CD4-positive, alpha-beta T cell treated with Interleukin-6 at 100 ng/mL for 8 hours (primary cell): ENCODE measurements around the gene PAIP2.
"Not testable (repeated sequence)": the region's sequence is repeated elsewhere in the genome, so short reads cannot be mapped to it uniquely, and the experiment has no call there.

Experiments
- DNase-seq: peaks from one replicate; pipeline ENCODE4 v3.0.0-alpha.2; 2020; ENCODE audit warnings: mixed read lengths, low spot score

PAIP2 gene

DNA sequence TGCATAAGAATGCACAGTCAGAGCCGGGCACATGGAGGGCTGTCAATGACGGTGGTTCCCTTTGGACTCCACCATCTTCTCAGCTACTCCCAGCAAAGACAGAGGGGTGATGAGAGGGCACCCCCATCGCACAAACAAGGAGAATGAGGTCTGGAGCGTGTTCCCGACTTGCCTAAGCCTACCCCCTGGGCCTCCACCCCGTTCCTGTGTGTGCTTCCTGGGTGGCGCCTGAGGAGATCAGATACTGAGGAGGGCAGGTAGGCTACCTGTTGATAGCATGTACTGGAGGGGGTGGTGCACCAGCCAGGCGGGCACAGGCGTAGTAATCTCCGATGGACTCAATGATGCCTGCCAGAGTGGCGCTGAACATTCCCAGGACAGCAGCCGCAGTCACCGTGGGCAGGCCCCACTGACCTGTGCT lies 37.3 kb downstream of the PAIP2 start:
- DNase-seq: no peak

DNA sequence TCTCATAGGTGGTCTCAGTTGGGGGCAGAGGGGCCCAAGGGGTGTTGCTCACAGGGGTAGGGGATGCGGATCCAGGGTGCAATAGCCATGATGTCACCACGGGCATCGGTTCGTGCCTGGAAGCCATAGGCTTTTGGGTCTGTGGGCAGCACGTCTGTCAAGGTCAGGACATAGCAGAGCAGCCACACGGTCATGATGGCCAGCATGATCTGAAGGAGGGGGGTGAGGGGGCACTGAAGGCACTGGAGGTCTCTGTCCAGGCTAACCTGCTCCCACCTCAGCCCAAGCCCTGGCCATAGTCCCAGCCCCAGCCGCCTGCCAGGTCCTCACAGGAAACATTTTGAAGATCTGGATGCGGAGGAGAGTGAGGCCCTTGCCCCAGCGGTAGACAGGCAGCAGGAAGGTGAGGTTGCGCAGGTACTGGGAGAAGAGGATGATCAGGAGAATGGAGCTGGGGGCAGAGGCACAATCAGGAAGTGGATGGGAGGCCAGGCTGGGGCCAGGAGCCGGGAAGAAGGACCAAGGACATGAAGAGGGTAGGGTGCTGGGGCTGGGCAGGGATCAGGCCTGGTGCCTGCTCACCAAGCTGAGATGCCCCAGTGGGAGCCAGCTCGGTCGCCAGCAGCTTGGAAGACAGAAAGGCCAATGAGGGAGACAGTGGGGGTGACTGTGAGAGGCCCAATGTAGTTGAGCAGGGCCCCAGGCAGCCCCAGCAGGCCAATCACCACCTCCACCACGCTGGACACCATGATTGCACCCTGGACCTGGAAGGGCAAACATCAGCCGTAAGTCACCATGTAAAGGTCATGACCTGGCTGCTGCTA lies 38.2 kb downstream of the PAIP2 start:
- no peak for DNase-seq

DNA sequence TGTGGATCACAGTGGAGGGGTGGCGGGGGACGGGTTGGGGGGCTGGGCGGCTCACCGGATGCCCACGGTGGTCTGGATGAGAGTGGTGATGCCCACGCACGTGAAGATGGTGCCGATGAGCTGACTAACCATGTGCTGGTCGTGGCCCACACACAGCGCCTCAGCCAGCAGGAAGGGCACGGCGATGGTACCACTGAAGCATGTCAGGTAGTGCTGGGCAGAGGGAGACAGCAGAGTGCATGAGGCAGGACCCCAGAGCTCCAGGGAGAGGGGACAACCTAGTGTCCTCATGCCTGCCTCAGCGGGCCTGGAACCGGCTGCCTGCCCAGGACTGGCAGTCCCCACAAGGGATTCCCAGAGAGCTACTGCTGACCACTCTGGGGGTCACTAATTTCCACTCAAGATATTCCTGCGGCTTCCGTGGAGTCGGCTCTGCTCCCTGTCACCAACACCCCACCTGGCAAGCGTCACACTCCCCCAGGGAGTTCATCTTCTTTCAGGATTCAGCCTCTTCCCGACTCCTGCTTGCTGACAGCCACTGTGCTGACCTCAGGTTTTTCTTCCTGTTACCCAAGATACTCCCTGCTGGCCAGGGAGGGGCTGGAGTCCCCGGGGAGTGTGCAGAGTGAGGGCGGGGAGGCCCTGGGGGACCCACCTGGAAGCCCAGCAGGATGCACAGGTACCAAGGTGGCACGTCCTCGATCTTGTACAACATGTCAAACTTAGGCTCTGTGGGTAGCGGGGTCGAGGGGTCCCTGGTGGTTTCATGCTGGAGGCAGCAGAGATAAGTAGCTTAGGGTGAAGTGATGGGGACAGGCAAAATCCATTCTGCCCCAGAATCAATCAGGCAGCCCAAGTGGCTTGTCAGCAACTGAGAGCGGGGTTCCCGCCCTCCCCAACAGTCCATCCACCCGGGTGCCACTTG lies 40.4 kb downstream of the PAIP2 start:
- DNase-seq: no peak

- no peak for DNase-seq
Observed at GRCh38 chr5:139382807-139383206, 41.2 kb downstream of the PAIP2 start.

GRCh38 chr5:139383275-139383992 lies 41.8 kb downstream of the PAIP2 start, which contains the start of gene SLC23A1:
SLC23A1 (minus strand) TSS chr5:139383297; CDS start chr5:139383253, 44 bp downstream.
- DNase-seq: no peak

GRCh38 chr5:139383993-139384590 lies 42.4 kb downstream of the PAIP2 start:
- no peak for DNase-seq

- DNase-seq: no peak
Observed at GRCh38 chr5:139384591-139385051, 43.0 kb downstream of the PAIP2 start.

GRCh38 chr5:139385061-139386049 lies 43.7 kb downstream of the PAIP2 start:
- peak; percentile 22 for DNase-seq

GRCh38 chr5:139386050-139386438 lies 44.4 kb downstream of the PAIP2 start:
- no peak for DNase-seq

GRCh38 chr5:139386956-139387355 lies 45.3 kb downstream of the PAIP2 start:
- not testable (repeated sequence) for DNase-seq

DNA sequence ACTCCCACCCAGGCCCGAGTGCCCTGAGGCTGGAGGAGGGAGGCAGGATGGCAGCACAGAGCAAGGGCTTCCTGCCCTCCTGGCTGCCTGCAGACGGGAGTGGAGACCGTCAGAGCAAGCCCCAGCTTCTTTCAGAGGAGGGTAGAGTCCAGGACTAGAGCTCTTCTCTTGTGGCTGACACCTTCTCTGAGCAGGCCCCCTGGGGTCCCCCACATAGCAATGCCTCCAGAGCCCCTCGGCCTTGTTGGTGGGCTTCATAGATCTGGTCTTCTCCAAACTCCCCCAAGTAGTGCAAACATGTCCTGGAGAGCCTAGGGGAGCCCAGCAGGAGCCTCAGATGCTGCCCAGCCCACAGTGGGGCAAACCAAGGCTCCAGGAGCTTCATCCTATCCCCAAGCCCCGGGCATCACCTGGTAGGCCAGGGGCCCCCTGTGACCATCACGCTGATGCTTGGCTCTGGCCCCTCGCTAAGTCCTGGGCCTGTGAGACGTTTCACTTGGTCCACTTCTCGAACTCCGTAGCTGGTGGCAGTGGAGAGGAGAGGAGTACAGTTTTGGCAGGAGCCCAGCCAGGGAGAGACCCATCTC lies 46.0 kb downstream of the PAIP2 start:
- DNase-seq: no peak

DNA sequence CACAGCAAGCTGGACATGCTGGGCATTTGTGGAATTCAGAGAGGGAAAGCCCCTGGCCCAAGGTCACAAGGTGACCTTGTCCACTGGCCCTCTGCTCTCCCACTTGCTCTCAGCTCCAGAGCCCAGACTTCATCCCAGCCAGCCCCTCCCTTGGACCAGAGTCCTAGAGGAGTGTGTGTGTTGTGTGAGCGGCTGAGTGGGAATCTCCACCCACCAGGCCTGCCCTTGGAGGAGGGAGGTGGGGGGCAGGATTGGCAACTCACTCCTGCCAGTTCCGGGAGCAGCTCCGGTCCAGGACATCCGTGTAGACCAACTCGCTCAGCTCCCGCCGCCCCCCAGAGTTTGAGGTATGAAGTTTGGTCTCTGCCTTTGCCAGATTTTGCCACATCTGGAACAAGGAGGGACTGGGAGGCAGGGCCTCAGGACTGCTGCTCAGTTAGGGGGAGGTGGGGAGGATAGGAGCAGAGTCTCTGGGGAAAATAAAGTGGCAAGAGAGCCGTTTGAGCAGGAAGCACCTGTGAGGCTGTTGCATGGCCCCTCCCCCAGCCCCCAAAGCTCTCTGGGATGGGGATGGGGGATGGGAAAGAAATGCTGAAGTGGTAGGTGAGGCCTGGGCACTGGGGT lies 46.7 kb downstream of the PAIP2 start:
- DNase-seq: no peak

DNA sequence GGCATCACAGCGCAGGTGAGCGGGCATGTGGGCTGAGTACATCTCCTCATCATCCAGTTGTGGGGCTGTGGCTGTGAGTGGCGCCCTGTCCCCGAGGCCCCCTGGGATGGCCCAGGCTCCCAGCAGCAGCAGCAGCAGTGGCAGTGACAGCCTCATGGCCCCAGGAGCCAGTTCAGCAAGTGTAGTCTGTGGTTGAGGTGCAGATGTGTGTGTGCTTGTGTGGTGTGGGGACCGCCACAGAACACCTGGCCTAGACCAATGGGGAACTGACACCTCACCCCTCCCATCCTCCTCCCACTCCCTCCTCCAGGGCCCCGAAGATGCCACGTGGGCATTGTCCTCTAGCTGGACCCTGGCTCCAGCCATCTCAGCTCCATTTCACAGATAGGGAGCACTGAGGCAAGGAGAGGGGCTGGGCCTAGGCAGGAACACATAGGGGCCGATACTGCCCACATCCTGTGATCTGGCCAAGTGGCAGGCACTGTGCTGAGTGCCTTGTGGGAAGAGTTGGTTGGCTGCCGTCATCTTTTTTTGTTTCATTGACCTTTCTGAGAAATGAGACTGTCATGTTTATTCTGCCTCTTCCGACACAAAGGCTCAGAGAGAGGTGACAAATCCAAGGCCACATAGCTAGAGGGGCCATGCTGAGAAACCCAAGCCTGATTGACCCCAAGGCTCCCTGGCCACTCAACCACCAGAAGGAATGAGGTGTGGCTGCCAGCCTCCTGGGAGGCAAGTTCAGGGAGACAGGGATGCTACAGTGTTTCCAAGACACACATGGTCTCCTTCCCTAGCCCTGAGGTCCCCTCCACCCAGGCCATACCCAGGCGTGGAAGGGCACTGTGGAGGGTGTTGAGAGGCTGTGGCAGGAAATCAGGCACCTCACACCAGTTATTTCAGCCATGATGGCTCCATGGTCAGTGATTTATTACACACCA lies 48.3 kb downstream of the PAIP2 start, which contains the start of gene MZB1:
MZB1 (minus strand) TSS at position 213 of the 938 bp plus-strand sequence; CDS start at position 156, 57 bp downstream.
- peak; percentile 50 for DNase-seq

GRCh38 chr5:139390639-139391569 lies 49.2 kb downstream of the PAIP2 start:
- no peak for DNase-seq

DNA sequence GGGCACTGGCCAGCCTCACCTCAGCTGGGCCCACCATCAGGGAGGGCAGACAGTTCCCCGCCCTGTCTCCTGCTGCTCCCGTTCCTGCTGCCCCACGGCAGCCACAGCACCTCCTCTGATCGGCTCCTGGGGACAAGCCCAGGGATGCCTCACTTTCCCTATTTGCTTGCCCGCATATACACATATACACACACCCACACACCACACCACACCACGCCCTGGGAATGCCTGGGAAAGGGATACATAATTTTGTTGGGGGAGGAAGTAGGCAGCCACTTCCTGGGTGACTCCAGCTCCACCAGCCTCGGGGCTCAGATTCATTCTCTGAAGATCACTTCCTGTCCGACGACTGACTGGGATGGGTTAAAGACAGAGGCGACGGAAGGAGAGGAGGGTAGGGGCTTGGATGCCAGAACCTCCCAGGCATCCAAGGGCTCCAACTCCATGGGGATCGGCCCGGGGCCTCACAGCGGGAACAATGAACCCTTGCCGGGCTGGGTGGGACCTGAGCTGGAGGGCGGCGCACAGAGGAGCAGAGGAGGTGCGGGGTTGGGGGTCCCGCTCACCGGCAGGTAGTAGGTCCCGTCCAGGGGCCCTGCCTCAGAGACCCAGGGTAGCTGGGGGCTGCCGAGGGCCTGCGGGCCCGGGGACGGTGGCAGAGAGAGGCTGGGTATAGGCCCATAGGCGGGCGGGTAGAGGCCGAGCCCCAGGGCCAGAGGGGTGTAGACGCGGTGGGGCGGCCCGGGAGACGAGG lies 50.1 kb downstream of the PAIP2 start:
- DNase-seq: no peak

GRCh38 chr5:139392324-139392677 lies 50.6 kb downstream of the PAIP2 start:
- DNase-seq: no peak
